ENCODE data around the gene ALK.

DNA sequence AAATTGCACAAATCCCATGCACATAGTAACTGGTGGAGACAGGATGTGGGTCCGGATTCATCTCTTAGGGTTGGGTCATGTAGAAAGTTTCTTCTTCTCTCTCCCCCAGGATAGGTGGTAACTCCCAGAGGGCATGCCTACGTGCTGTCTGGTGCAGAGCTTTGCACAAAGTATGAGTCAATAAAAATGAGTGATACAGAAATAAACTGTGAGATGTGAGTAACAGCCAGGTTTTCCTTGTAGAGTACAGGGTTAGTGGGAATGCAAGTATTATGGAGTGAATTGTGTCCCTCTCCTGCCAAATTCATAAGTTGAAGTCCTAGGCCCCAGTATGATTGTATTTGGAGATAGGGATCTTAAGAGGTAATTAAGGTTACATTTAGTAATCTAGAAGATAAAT, 289.4 kb downstream of the ALK start:
- TF ChIP-seq POLR2A (IDR thresholded peaks at IDR 0.05) = no peak
- TF ChIP-seq, protein P1, sequence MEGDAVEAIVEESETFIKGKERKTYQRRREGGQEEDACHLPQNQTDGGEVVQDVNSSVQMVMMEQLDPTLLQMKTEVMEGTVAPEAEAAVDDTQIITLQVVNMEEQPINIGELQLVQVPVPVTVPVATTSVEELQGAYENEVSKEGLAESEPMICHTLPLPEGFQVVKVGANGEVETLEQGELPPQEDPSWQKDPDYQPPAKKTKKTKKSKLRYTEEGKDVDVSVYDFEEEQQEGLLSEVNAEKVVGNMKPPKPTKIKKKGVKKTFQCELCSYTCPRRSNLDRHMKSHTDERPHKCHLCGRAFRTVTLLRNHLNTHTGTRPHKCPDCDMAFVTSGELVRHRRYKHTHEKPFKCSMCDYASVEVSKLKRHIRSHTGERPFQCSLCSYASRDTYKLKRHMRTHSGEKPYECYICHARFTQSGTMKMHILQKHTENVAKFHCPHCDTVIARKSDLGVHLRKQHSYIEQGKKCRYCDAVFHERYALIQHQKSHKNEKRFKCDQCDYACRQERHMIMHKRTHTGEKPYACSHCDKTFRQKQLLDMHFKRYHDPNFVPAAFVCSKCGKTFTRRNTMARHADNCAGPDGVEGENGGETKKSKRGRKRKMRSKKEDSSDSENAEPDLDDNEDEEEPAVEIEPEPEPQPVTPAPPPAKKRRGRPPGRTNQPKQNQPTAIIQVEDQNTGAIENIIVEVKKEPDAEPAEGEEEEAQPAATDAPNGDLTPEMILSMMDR (IDR thresholded peaks at IDR 0.05) = no peak

Data from Peyer's patch (tissue), 4 donors.